Measurements from ENCODE around the gene SPATA16.

SPATA16 gene

DNA sequence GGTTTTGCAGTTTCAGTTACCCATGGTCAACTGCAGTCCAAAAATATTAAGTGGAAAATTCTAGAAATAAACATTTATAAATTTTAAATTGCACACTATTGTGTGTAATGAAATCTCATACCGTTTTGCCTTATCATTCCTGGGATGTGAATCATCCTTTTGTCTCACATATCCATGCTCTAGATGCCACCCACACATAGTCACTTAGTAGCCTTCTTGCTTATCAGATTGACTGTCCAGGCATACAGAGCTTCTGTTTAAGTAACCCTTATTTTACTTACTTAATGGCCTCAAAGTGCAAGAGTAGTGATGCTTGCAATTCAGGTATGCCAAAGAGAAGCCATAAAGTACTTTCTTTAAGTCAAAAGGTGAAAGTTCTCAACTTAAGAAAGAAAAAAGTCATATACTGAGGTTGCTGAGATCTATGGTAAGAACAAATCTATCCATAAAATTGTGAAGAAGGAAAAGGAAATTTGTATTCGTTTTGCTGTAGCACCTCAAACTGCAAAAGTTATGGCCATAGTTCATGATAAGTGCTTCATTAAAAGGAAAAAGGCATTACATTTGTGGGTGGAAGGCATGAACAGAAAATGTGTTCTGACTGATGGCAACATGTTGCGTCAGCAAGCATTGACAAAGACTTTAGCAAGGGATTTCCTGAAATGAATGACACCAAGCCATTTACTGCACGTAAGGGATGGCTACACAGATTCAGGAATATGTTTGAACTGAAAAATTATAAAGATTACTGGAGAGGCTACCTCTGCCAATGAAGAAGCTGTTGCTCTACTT, 43.8 kb downstream of the SPATA16 start:
- TF ChIP-seq, protein P1, sequence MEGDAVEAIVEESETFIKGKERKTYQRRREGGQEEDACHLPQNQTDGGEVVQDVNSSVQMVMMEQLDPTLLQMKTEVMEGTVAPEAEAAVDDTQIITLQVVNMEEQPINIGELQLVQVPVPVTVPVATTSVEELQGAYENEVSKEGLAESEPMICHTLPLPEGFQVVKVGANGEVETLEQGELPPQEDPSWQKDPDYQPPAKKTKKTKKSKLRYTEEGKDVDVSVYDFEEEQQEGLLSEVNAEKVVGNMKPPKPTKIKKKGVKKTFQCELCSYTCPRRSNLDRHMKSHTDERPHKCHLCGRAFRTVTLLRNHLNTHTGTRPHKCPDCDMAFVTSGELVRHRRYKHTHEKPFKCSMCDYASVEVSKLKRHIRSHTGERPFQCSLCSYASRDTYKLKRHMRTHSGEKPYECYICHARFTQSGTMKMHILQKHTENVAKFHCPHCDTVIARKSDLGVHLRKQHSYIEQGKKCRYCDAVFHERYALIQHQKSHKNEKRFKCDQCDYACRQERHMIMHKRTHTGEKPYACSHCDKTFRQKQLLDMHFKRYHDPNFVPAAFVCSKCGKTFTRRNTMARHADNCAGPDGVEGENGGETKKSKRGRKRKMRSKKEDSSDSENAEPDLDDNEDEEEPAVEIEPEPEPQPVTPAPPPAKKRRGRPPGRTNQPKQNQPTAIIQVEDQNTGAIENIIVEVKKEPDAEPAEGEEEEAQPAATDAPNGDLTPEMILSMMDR (IDR thresholded peaks at IDR 0.05; ENCODE audit: extremely low read depth, insufficient read depth, missing control alignments): no peak
- no peak for DNase-seq (ENCODE audit: low spot score)
- in situ Hi-C loops (cut with MboI; ENCODE audit: low pct_unique_long_range_greater_than_20kb, low sequenced_read_pairs, unreplicated experiment): no loop called here

GRCh38 chr3:173096140-173096539, 44.9 kb downstream of the SPATA16 start:
- in situ Hi-C loops (cut with MboI; ENCODE audit: low pct_unique_long_range_greater_than_20kb, low sequenced_read_pairs, unreplicated experiment): no loop called here
- no peak for DNase-seq (ENCODE audit: low spot score)
- TF ChIP-seq, protein P1 (IDR thresholded peaks at IDR 0.05; ENCODE audit: extremely low read depth, insufficient read depth, missing control alignments): no peak

DNA sequence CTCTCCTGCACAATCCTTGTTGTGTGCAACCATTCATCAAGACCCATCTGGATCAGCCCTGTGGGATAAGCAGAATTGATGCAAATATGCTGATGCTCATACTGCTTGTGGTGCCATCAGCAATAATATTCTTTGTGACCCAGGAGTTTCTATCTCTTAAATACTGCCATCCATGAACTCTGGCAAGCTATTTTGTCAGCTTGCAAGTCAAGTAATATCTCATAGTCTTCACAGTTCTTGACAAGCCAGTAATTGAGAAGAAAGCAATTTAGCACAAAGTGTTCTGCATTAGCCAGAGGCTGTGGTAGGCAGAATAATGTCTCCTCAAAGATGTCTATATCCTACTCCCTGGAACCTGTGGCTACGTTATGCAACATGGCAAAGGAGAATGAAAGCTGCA, 49.0 kb downstream of the SPATA16 start:
- no peak for DNase-seq (ENCODE audit: low spot score)
- TF ChIP-seq, protein P1 (IDR thresholded peaks at IDR 0.05; ENCODE audit: extremely low read depth, insufficient read depth, missing control alignments): no peak
- in situ Hi-C loops (cut with MboI; ENCODE audit: low pct_unique_long_range_greater_than_20kb, low sequenced_read_pairs, unreplicated experiment): no loop called here

DNA sequence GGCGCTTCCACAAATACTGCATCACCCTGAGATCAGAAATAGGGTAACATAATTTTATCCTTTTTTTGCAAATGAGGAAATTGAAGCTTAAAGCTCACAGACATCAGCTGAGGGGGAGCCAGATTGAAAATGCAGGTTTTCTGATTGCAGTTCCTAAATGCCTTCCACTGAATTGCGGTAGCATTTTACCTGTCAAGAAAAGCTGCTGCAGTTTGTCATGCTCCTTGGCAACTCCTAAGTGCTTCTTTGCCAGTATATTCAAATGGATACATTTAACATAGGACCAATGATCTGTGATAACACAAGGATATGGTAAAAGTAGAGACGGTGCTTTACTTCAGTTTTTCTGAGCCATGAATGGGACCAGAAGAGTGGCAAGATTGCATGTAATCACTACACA, 50.5 kb downstream of the SPATA16 start:
- in situ Hi-C loops (cut with MboI; ENCODE audit: low pct_unique_long_range_greater_than_20kb, low sequenced_read_pairs, unreplicated experiment): no loop called here
- DNase-seq (ENCODE audit: low spot score): no peak

GRCh38 chr3:173089283-173089682, 51.8 kb downstream of the SPATA16 start:
- in situ Hi-C loops (cut with MboI; ENCODE audit: low pct_unique_long_range_greater_than_20kb, low sequenced_read_pairs, unreplicated experiment): no loop called here
- TF ChIP-seq, protein P1 (IDR thresholded peaks at IDR 0.05; ENCODE audit: extremely low read depth, insufficient read depth, missing control alignments): no peak
- DNase-seq (ENCODE audit: low spot score): no peak

More for the DNA sequence above, 50.5 kb downstream of the SPATA16 start:
- TF ChIP-seq, protein P1 (IDR thresholded peaks at IDR 0.05; ENCODE audit: extremely low read depth, insufficient read depth, missing control alignments): no peak

DNA sequence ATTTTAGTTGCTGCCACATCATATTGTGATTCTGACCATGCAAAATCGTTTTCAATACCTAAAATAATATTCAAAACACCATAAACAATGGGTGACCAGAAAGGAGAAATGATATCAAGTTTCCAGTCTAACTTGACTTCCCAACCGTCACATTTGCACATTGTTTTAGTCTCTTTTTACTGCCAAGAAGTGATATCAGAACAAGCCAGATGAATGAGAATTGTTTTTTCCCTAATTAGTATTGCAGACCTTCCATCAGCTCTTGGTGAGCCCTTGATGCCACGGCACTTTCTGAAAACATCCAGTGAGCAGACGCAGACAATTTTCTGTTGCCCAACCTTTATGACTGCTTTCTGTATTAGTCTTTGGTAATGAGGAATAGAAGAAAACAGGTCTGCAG, 62.5 kb downstream of the SPATA16 start:
- no peak for DNase-seq (ENCODE audit: low spot score)
- in situ Hi-C loops (cut with MboI; ENCODE audit: low pct_unique_long_range_greater_than_20kb, low sequenced_read_pairs, unreplicated experiment): no loop called here
- TF ChIP-seq, protein P1 (IDR thresholded peaks at IDR 0.05; ENCODE audit: extremely low read depth, insufficient read depth, missing control alignments): no peak
